ENCODE data around the gene WAPL. TPM values are rescaled to one million over a fixed set of nuclear protein-coding genes. Genes with fewer than 3 reads are reported as not detected.

Gene WAPL
- total and polyA plus RNA-seq, 2 donors (not counting 1 experiment from before 2014, with no cell fraction given) = 8.3 to 42.8 TPM

DNA sequence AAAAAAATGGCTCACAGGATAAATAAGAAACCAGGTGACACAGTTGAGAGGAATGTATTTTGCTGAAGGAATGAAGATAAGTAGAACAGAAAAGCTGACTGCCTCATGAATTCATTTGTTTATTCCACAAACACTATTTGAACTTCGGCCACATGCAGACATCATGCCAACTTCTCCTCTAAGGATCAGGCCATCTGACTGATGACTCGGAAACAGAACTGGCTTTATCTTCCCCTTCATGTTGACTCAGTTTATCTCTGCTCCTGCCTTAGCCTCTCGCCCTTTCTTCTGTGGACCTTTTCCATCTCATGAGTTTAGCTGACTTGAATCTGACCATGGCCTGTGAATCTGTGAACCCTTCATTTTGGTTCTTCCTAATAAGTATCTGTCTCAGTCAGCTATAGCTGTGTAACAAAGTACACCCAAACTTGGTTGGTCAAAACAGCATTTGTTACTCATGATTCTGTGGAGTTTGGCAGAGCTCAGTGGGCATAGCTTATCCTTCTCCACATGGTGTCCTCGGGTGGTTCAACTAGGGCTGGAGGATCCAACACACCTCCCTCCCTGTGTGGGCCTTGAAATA, 111.0 kb downstream of the WAPL start:
- peaks cover 42% of the 10 kb centered on the region for H3K4me1 Mint-ChIP-seq
- H3K9ac ChIP-seq (ENCODE audit: low read length) = no peak overlapping the region

DNA sequence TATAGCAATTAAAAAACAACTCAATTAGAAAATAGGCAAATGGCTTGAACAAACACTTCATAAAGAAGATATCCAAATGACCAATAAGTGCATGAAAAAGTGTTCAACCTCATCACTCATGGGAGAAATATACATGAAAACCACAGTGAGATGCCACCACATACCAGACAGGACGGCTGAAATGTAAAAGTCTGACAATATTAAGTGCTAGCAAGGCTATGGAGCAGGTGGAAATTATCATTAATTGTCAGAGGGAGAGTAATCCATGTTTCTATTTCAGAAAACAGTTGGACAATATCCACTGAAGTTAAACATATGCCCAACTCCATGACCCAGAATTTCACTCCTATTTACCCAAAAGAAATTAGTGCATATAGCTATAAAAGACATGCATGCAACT, 112.4 kb downstream of the WAPL start:
- ChIA-PET POLR2A (no interaction called here), CTCF (interaction anchor here (1.0 kb wide), 1 partner anchor 9 kb away, joined by 4 read pairs; no protein-coding TSS in a partner anchor)
- no peak for DNase-seq
- no peaks in the 10 kb centered on the region for H3K36me3 ChIP-seq (replicated peaks in 1 of 2; ENCODE audit: control extremely low read depth in 1 of 2, control insufficient read depth in 1 of 2, extremely low read depth in 1 of 2, insufficient read depth in 2 of 2, low read length in 1 of 2)
- H3K27ac ChIP-seq (ENCODE audit: low read length in 2 of 2) = no peak overlapping the region
- Mint-ChIP-seq H3K4me3 (no peak overlapping the region), H3K4me1 (peaks cover 34% of the 10 kb centered on the region), H3K9me3 (ENCODE audit: insufficient read depth) (peaks cover 2% of the 10 kb centered on the region), H3K27me3 (no peaks in the 10 kb centered on the region), H3K27ac (no peak overlapping the region)
- H2AFZ ChIP-seq (ENCODE audit: insufficient read depth, low read depth, low read length, poor library complexity, severe bottlenecking) = no peak overlapping the region
- H3K4me2 ChIP-seq (replicated peaks; ENCODE audit: low read depth, low read length, poor library complexity, severe bottlenecking) = no peak overlapping the region
- no peak overlapping the region for H3K9ac ChIP-seq (ENCODE audit: low read length)
- intact Hi-C loops (cut with micrococcal nuclease) = no loop called here
- WGBS (ENCODE audit: insufficient coverage) = no CpG with 5 or more reads among the region's 1 CpG
- H3K9me3 ChIP-seq (ENCODE audit: control extremely low read depth in 1 of 3, control insufficient read depth in 2 of 3, insufficient read depth in 1 of 3, low read length in 2 of 3) = peaks cover 0 to 8% (median 4%) of the 10 kb centered on the region in 3 donors
- ATAC-seq (ENCODE audit: low read depth) = no peak
- H4K20me1 ChIP-seq (ENCODE audit: control insufficient read depth, insufficient read depth, low read length, poor library complexity, severe bottlenecking) = no peaks in the 10 kb centered on the region
- TF ChIP-seq, protein P1, sequence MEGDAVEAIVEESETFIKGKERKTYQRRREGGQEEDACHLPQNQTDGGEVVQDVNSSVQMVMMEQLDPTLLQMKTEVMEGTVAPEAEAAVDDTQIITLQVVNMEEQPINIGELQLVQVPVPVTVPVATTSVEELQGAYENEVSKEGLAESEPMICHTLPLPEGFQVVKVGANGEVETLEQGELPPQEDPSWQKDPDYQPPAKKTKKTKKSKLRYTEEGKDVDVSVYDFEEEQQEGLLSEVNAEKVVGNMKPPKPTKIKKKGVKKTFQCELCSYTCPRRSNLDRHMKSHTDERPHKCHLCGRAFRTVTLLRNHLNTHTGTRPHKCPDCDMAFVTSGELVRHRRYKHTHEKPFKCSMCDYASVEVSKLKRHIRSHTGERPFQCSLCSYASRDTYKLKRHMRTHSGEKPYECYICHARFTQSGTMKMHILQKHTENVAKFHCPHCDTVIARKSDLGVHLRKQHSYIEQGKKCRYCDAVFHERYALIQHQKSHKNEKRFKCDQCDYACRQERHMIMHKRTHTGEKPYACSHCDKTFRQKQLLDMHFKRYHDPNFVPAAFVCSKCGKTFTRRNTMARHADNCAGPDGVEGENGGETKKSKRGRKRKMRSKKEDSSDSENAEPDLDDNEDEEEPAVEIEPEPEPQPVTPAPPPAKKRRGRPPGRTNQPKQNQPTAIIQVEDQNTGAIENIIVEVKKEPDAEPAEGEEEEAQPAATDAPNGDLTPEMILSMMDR (IDR thresholded peaks at IDR 0.05) = no peak
- TF ChIP-seq EZH2 (IDR thresholded peaks at IDR 0.05; ENCODE audit: borderline replicate concordance, insufficient read depth, low read depth, low read length, poor library complexity, severe bottlenecking) = no peak
- H3K4me1 ChIP-seq (ENCODE audit: control insufficient read depth in 2 of 2, insufficient read depth in 2 of 2, low read length in 2 of 2) = peaks cover 32 to 40% of the 10 kb centered on the region in 2 donors
- H3K27me3 ChIP-seq (replicated peaks in 1 of 4; ENCODE audit: control extremely low read depth in 1 of 4, control insufficient read depth in 3 of 4, insufficient read depth in 4 of 4, low read length in 3 of 4) = no peaks in the 10 kb centered on the region
- no peaks in the 10 kb centered on the region for H3K79me2 ChIP-seq (ENCODE audit: control insufficient read depth, insufficient read depth, low read length)
- no peak overlapping the region for H3K4me3 ChIP-seq (ENCODE audit: control extremely low read depth in 1 of 5, extremely low read depth in 1 of 5, insufficient read depth in 1 of 5, low read depth in 2 of 5, low read length in 4 of 5)

More for the DNA sequence above, 111.0 kb downstream of the WAPL start:
- Histone ChIP-seq H2AFZ (ENCODE audit: insufficient read depth, low read depth, low read length, poor library complexity, severe bottlenecking) (no peak overlapping the region), H3K4me1 (ENCODE audit: control insufficient read depth in 2 of 2, insufficient read depth in 2 of 2, low read length in 2 of 2) (peaks cover 38 to 45% of the 10 kb centered on the region in 2 donors), H3K9me3 (ENCODE audit: control extremely low read depth in 1 of 3, control insufficient read depth in 2 of 3, insufficient read depth in 1 of 3, low read length in 2 of 3) (peaks cover 0 to 8% (median 4%) of the 10 kb centered on the region in 3 donors), H3K27ac (ENCODE audit: low read length in 2 of 2) (no peak overlapping the region), H4K20me1 (ENCODE audit: control insufficient read depth, insufficient read depth, low read length, poor library complexity, severe bottlenecking) (no peaks in the 10 kb centered on the region), H3K4me3 (ENCODE audit: control extremely low read depth in 1 of 5, extremely low read depth in 1 of 5, insufficient read depth in 1 of 5, low read depth in 2 of 5, low read length in 4 of 5) (no peak overlapping the region), H3K4me2 (replicated peaks; ENCODE audit: low read depth, low read length, poor library complexity, severe bottlenecking) (peak overlapping the region; percentile 72), H3K27me3 (replicated peaks in 1 of 4; ENCODE audit: control extremely low read depth in 1 of 4, control insufficient read depth in 3 of 4, insufficient read depth in 4 of 4, low read length in 3 of 4) (no peaks in the 10 kb centered on the region), H3K36me3 (replicated peaks in 1 of 2; ENCODE audit: control extremely low read depth in 1 of 2, control insufficient read depth in 1 of 2, extremely low read depth in 1 of 2, insufficient read depth in 2 of 2, low read length in 1 of 2) (no peaks in the 10 kb centered on the region), H3K79me2 (ENCODE audit: control insufficient read depth, insufficient read depth, low read length) (no peaks in the 10 kb centered on the region)
- H3K27me3 Mint-ChIP-seq = peaks cover 4% of the 10 kb centered on the region
- WGBS (ENCODE audit: insufficient coverage) = 91% methylated on average over 4 of the region's 4 CpGs
- no peak for TF ChIP-seq EZH2 (IDR thresholded peaks at IDR 0.05; ENCODE audit: borderline replicate concordance, insufficient read depth, low read depth, low read length, poor library complexity, severe bottlenecking)
- TF ChIP-seq, protein P1 (IDR thresholded peaks at IDR 0.05) = no peak
- POLR2A ChIA-PET = interaction anchor here (2.1 kb wide), 1 partner anchor 10 kb away, joined by 13 read pairs; no protein-coding TSS in a partner anchor
- H3K27ac Mint-ChIP-seq = peak overlapping the region; percentile 3
- peak overlapping the region; percentile 5 for H3K4me3 Mint-ChIP-seq
- ATAC-seq (ENCODE audit: low read depth) (no peak), DNase-seq (no peak)
- CTCF ChIA-PET = interaction anchor here (1.6 to 4.6 kb wide), 2 partner anchors 10 to 175 kb away, joined by 4 to 50 read pairs; no protein-coding TSS in a partner anchor
- peaks cover 2% of the 10 kb centered on the region for H3K9me3 Mint-ChIP-seq (ENCODE audit: insufficient read depth)
- intact Hi-C loops (cut with micrococcal nuclease) = no loop called here
